Fibroblast of skin of left quadriceps (primary cell): ENCODE results near the gene OTOG.
"Not testable (repeated sequence)": the region's sequence is repeated elsewhere in the genome, so short reads cannot be mapped to it uniquely, and the experiment has no call there.

Experiments used
- DNase-seq, 2 experiments: peaks; one replicate each; pipeline ENCODE4 v3.0.0-alpha.2; 2013; ENCODE audit warnings: low read depth in 2 of 2

The OTOG gene

GRCh38 chr11:17605651-17606122 lies 58.6 kb downstream of the OTOG start:
- no peak for DNase-seq

- DNase-seq = no peak
Measured at GRCh38 chr11:17606233-17607082, 59.4 kb downstream of the OTOG start.

GRCh38 chr11:17607083-17607429 lies 60.0 kb downstream of the OTOG start:
- no peak for DNase-seq

GRCh38 chr11:17607591-17608570 lies 60.8 kb downstream of the OTOG start:
- no peak for DNase-seq

GRCh38 chr11:17608821-17609220 lies 61.8 kb downstream of the OTOG start:
- no peak for DNase-seq

GRCh38 chr11:17609291-17610084 lies 62.4 kb downstream of the OTOG start:
- DNase-seq = no peak

GRCh38 chr11:17610085-17610894 lies 63.2 kb downstream of the OTOG start:
- DNase-seq = no peak

- no peak for DNase-seq
Measured at GRCh38 chr11:17611049-17611448, 64.0 kb downstream of the OTOG start.

GRCh38 chr11:17611503-17612220 lies 64.6 kb downstream of the OTOG start:
- no peak for DNase-seq

GRCh38 chr11:17612221-17613188 lies 65.4 kb downstream of the OTOG start:
- DNase-seq = no peak

- DNase-seq = no peak
Measured at GRCh38 chr11:17613428-17613962, 66.4 kb downstream of the OTOG start.

- no peak for DNase-seq
Measured at GRCh38 chr11:17613983-17614382, 66.9 kb downstream of the OTOG start.

GRCh38 chr11:17622711-17623110 lies 75.7 kb downstream of the OTOG start:
- DNase-seq = not testable (repeated sequence)

GRCh38 chr11:17629113-17629512 lies 82.1 kb downstream of the OTOG start:
- DNase-seq = no peak

GRCh38 chr11:17630936-17631335 lies 83.9 kb downstream of the OTOG start:
- DNase-seq = no peak

GRCh38 chr11:17631702-17632365 lies 84.8 kb downstream of the OTOG start:
- no peak for DNase-seq

GRCh38 chr11:17633279-17633986 lies 86.4 kb downstream of the OTOG start:
- no peak for DNase-seq
